ENCODE results near the gene PRKAR1B. TPM values are rescaled to one million over a fixed set of nuclear protein-coding genes. Genes with fewer than 3 reads are reported as not detected.

Gene PRKAR1B
- total and polyA plus RNA-seq, 2 donors (not counting 1 experiment from before 2014, with no cell fraction given), result 4.5 to 8.6 TPM

GRCh38 chr7:690478-691360 is 36.4 kb downstream of the PRKAR1B start:
- Histone ChIP-seq H3K9me3 (ENCODE audit: control extremely low read depth in 1 of 3, control insufficient read depth in 2 of 3, insufficient read depth in 1 of 3, low read length in 2 of 3) (peaks cover 0 to 40% (median 23%) of the 10 kb centered on the region in 3 donors), H3K36me3 (replicated peaks in 1 of 2; ENCODE audit: control extremely low read depth in 1 of 2, control insufficient read depth in 1 of 2, extremely low read depth in 1 of 2, insufficient read depth in 2 of 2, low read length in 1 of 2) (no peaks in the 10 kb centered on the region), H3K4me3 (ENCODE audit: control extremely low read depth in 1 of 5, extremely low read depth in 1 of 5, insufficient read depth in 1 of 5, low read depth in 2 of 5, low read length in 4 of 5) (no peak overlapping the region), H3K4me1 (ENCODE audit: control insufficient read depth in 2 of 2, insufficient read depth in 2 of 2, low read length in 2 of 2) (no peaks in the 10 kb centered on the region), H3K27ac (ENCODE audit: low read length in 2 of 2) (no peak overlapping the region), H4K20me1 (ENCODE audit: control insufficient read depth, insufficient read depth, low read length, poor library complexity, severe bottlenecking) (no peaks in the 10 kb centered on the region), H3K27me3 (replicated peaks in 1 of 4; ENCODE audit: control extremely low read depth in 1 of 4, control insufficient read depth in 3 of 4, insufficient read depth in 4 of 4, low read length in 3 of 4) (no peaks in the 10 kb centered on the region), H3K79me2 (ENCODE audit: control insufficient read depth, insufficient read depth, low read length) (no peaks in the 10 kb centered on the region), H2AFZ (ENCODE audit: insufficient read depth, low read depth, low read length, poor library complexity, severe bottlenecking) (no peak overlapping the region), H3K9ac (ENCODE audit: low read length) (no peak overlapping the region), H3K4me2 (replicated peaks; ENCODE audit: low read depth, low read length, poor library complexity, severe bottlenecking) (no peak overlapping the region)
- H3K9me3 Mint-ChIP-seq (ENCODE audit: insufficient read depth), result peaks cover 14% of the 10 kb centered on the region
- no peak overlapping the region for H3K4me3 Mint-ChIP-seq
- ATAC-seq (ENCODE audit: low read depth) (no peak), DNase-seq (no peak)
- H3K4me1 Mint-ChIP-seq, result no peaks in the 10 kb centered on the region
- no peaks in the 10 kb centered on the region for H3K27me3 Mint-ChIP-seq
- 94% methylated on average over 23 of the region's 27 CpGs for WGBS (ENCODE audit: insufficient coverage)
- CTCF ChIA-PET, result no interaction called here
- POLR2A ChIA-PET, result no interaction called here
- TF ChIP-seq EZH2 (IDR thresholded peaks at IDR 0.05; ENCODE audit: borderline replicate concordance, insufficient read depth, low read depth, low read length, poor library complexity, severe bottlenecking), result no peak
- TF ChIP-seq CTCF (IDR thresholded peaks at IDR 0.05), result no peak
- no peak overlapping the region for H3K27ac Mint-ChIP-seq
- intact Hi-C loops (cut with micrococcal nuclease), result no loop called here

GRCh38 chr7:685540-685939 is 41.5 kb downstream of the PRKAR1B start:
- Histone ChIP-seq H3K27me3 (replicated peaks in 1 of 4; ENCODE audit: control extremely low read depth in 1 of 4, control insufficient read depth in 3 of 4, insufficient read depth in 4 of 4, low read length in 3 of 4) (no peaks in the 10 kb centered on the region), H3K4me2 (replicated peaks; ENCODE audit: low read depth, low read length, poor library complexity, severe bottlenecking) (no peak overlapping the region), H3K9ac (ENCODE audit: low read length) (no peak overlapping the region), H3K4me3 (ENCODE audit: control extremely low read depth in 1 of 5, extremely low read depth in 1 of 5, insufficient read depth in 1 of 5, low read depth in 2 of 5, low read length in 4 of 5) (no peak overlapping the region), H3K79me2 (ENCODE audit: control insufficient read depth, insufficient read depth, low read length) (no peaks in the 10 kb centered on the region), H3K9me3 (ENCODE audit: control extremely low read depth in 1 of 3, control insufficient read depth in 2 of 3, insufficient read depth in 1 of 3, low read length in 2 of 3) (peaks cover 3 to 62% (median 34%) of the 10 kb centered on the region in 3 donors), H4K20me1 (ENCODE audit: control insufficient read depth, insufficient read depth, low read length, poor library complexity, severe bottlenecking) (no peaks in the 10 kb centered on the region), H2AFZ (ENCODE audit: insufficient read depth, low read depth, low read length, poor library complexity, severe bottlenecking) (no peak overlapping the region), H3K27ac (ENCODE audit: low read length in 2 of 2) (no peak overlapping the region), H3K36me3 (replicated peaks in 1 of 2; ENCODE audit: control extremely low read depth in 1 of 2, control insufficient read depth in 1 of 2, extremely low read depth in 1 of 2, insufficient read depth in 2 of 2, low read length in 1 of 2) (no peaks in the 10 kb centered on the region), H3K4me1 (ENCODE audit: control insufficient read depth in 2 of 2, insufficient read depth in 2 of 2, low read length in 2 of 2) (no peaks in the 10 kb centered on the region)
- no peaks in the 10 kb centered on the region for H3K4me1 Mint-ChIP-seq
- no peaks in the 10 kb centered on the region for H3K27me3 Mint-ChIP-seq
- intact Hi-C loops (cut with micrococcal nuclease), result no loop called here
- H3K27ac Mint-ChIP-seq, result no peak overlapping the region
- DNase-seq (no peak), ATAC-seq (ENCODE audit: low read depth) (no peak)
- no peak for TF ChIP-seq EZH2 (IDR thresholded peaks at IDR 0.05; ENCODE audit: borderline replicate concordance, insufficient read depth, low read depth, low read length, poor library complexity, severe bottlenecking)
- TF ChIP-seq CTCF (IDR thresholded peaks at IDR 0.05), result no peak
- whole genome bisulfite sequencing (ENCODE audit: insufficient coverage), result no CpG with 5 or more reads among the region's 1 CpG
- no peak overlapping the region for H3K4me3 Mint-ChIP-seq
- POLR2A ChIA-PET, result no interaction called here
- H3K9me3 Mint-ChIP-seq (ENCODE audit: insufficient read depth), result peaks cover 20% of the 10 kb centered on the region
- CTCF ChIA-PET, result interaction anchor here (1.0 kb wide), 1 partner anchor 364 kb away, joined by 3 read pairs; no protein-coding TSS in a partner anchor

All from B cell (primary cell).